Adipose tissue (tissue), 3 donors: ENCODE measurements around the gene CBLN3. TPM values are rescaled to one million over a fixed set of nuclear protein-coding genes. Genes with fewer than 3 reads are reported as not detected.
A peak's percentile ranks its signal among the peaks of the same experiment; 100 is the strongest.
"Not testable (repeated sequence)": the region's sequence is repeated elsewhere in the genome, so short reads cannot be mapped to it uniquely, and the experiment has no call there.

Experiments used
- H3K27ac ChIP-seq: one replicate; pipeline ENCODE4 v1.5.1; 2013; ENCODE audit warnings: low read depth, low read length
- WGBS, 3 donors: extraction: QIAGEN DNeasy Blood & Tissue Kit; methylation state at CpG; one replicate each; pipeline ENCODE4 v1.1.7; 2013; 5-methylcytosine and 5-hydroxymethylcytosine counted together
- polyA plus RNA-seq, 3 donors: library from polyadenylated mRNA; stranded (reverse); fragments of 200-250 nt; gene quantifications; one replicate each; pipeline ENCODE4 v1.2.3, GENCODE V29; 2013
- donor health status: healthy with polysubstance abuse.
- donor health status: Bipolar disorder and iron deficiency.
- donor health status: healthy.

Gene CBLN3
- 1 to 10 TPM in 2 of 3 donors, under 1 TPM in 1; 0.89 to 4.3 (median 3.0) TPM for polyA plus RNA-seq

GRCh38 chr14:24429395-24430142 is at the start of gene CBLN3, which contains the start of gene KHNYN:
Gene CBLN3 (minus strand): TSS chr14:24429668. CDS start chr14:24429054, 614 bp downstream.
Gene KHNYN (plus strand): TSS chr14:24429954. CDS start chr14:24430731, 777 bp downstream.
- WGBS, 3 donors = 4 to 6% (median 4%) methylated on average over 45 to 57 of the region's 57 CpGs

GRCh38 chr14:24475261-24475660 is 45.8 kb upstream of the CBLN3 start:
- WGBS, 3 donors = 72 to 93% (median 72%) methylated on average over 4 of the region's 4 CpGs
- H3K27ac ChIP-seq = no peak overlapping the region

More at GRCh38 chr14:24429395-24430142, at the start of gene CBLN3, which contains the start of gene KHNYN:
- H3K27ac ChIP-seq = peak within 1 kb of the TSS; percentile 98

GRCh38 chr14:24473211-24473610 is 43.7 kb upstream of the CBLN3 start:
- no peak overlapping the region for H3K27ac ChIP-seq

GRCh38 chr14:24470450-24470849 is 41.0 kb upstream of the CBLN3 start:
- WGBS, 3 donors = 85 to 95% (median 85%) methylated on average over 2 of the region's 2 CpGs
- not testable (repeated sequence) for H3K27ac ChIP-seq

More at GRCh38 chr14:24473211-24473610, 43.7 kb upstream of the CBLN3 start:
- WGBS, 3 donors = 70 to 94% (median 70%) methylated on average over 11 to 12 of the region's 12 CpGs

- H3K27ac ChIP-seq = no peak overlapping the region
- WGBS, 3 donors = 89 to 93% (median 92%) methylated on average over 3 of the region's 3 CpGs
Observed at GRCh38 chr14:24465805-24466204, 36.3 kb upstream of the CBLN3 start.

- H3K27ac ChIP-seq = no peak overlapping the region
- 94 to 98% (median 95%) methylated on average over 3 of the region's 3 CpGs for WGBS, 3 donors
Observed at GRCh38 chr14:24465368-24465767, 35.9 kb upstream of the CBLN3 start.

GRCh38 chr14:24463884-24464785 is 34.7 kb upstream of the CBLN3 start:
- 70 to 92% (median 72%) methylated on average over 4 of the region's 4 CpGs for WGBS, 3 donors

GRCh38 chr14:24463017-24463883 is 33.8 kb upstream of the CBLN3 start:
- H3K27ac ChIP-seq = no peak overlapping the region
- WGBS, 3 donors = 48 to 94% (median 54%) methylated on average over 3 to 5 of the region's 5 CpGs

More at GRCh38 chr14:24463884-24464785, 34.7 kb upstream of the CBLN3 start:
- no peak overlapping the region for H3K27ac ChIP-seq

GRCh38 chr14:24461336-24461735 is 31.9 kb upstream of the CBLN3 start:
- no peak overlapping the region for H3K27ac ChIP-seq

GRCh38 chr14:24459331-24459730 is 29.9 kb upstream of the CBLN3 start:
- no peak overlapping the region for H3K27ac ChIP-seq
- WGBS, 3 donors = 71 to 85% (median 72%) methylated on average over 3 of the region's 3 CpGs

GRCh38 chr14:24458736-24459135 is 29.3 kb upstream of the CBLN3 start:
- H3K27ac ChIP-seq = no peak overlapping the region
- WGBS, 3 donors = 70 to 87% (median 76%) methylated on average over 1 of the region's 1 CpG

- no peak overlapping the region for H3K27ac ChIP-seq
Observed at GRCh38 chr14:24456980-24457379, 27.5 kb upstream of the CBLN3 start.

GRCh38 chr14:24450828-24451227 is 21.4 kb upstream of the CBLN3 start:
- 87 to 97% (median 88%) methylated on average over 2 of the region's 2 CpGs for WGBS, 3 donors
- not testable (repeated sequence) for H3K27ac ChIP-seq

- H3K27ac ChIP-seq = no peak overlapping the region
- WGBS, 3 donors = 1 to 5% (median 4%) methylated on average over 7 of the region's 7 CpGs
Observed at GRCh38 chr14:24443053-24443665, 13.7 kb upstream of the CBLN3 start.

- WGBS, 3 donors = 0% methylated on average over 50 to 52 of the region's 52 CpGs
- peak within 1 kb of the TSS; percentile 99 for H3K27ac ChIP-seq
Observed at GRCh38 chr14:24442240-24443052, 13.0 kb upstream of the CBLN3 start, which contains the start of gene SDR39U1. Gene SDR39U1 (minus strand): TSS chr14:24442776. CDS start chr14:24442769, 7 bp downstream.

GRCh38 chr14:24441904-24442239 is 12.4 kb upstream of the CBLN3 start:
- H3K27ac ChIP-seq = peak overlapping the region; percentile 99
- 0 to 3% (median 3%) methylated on average over 12 of the region's 12 CpGs for WGBS, 3 donors

- peak overlapping the region; percentile 99 for H3K27ac ChIP-seq
- WGBS, 3 donors = 46 to 73% (median 51%) methylated on average over 5 of the region's 5 CpGs
Observed at GRCh38 chr14:24441485-24441884, 12.0 kb upstream of the CBLN3 start.
